ENCODE measurements around the gene FAH. TPM values are rescaled to one million over a fixed set of nuclear protein-coding genes. Genes with fewer than 3 reads are reported as not detected.

Gene FAH
- total and polyA plus RNA-seq, 9 of the 15 experiments (the other 6 are each of a cell fraction or from before 2014, with no cell fraction given), result 66.8 to 310 (median 103) TPM

- TF ChIP-seq CHAMP1 (IDR thresholded peaks at IDR 0.05), result 0 out of 2 replicates have a peak, but pooled peaks have one; percentile 14
- peak; percentile 94; the same call in 1 of the 2 replicates for TF ChIP-seq CBX1 (IDR thresholded peaks at IDR 0.05; ENCODE audit: low read depth)
- TF ChIP-seq TCF7 (IDR thresholded peaks at IDR 0.05; ENCODE audit: borderline replicate concordance), result peak; percentile 84; the same call in 1 of the 2 replicates
- TF ChIP-seq GATAD2A (IDR thresholded peaks at IDR 0.05), result 0 out of 2 replicates have a peak, but pooled peaks have one; percentile 19
- TF ChIP-seq ZKSCAN8 (CRISPR knock-in tag; IDR thresholded peaks at IDR 0.05), result peak; percentile 69; the same call in 1 of the 2 replicates
- TF ChIP-seq, protein P1, sequence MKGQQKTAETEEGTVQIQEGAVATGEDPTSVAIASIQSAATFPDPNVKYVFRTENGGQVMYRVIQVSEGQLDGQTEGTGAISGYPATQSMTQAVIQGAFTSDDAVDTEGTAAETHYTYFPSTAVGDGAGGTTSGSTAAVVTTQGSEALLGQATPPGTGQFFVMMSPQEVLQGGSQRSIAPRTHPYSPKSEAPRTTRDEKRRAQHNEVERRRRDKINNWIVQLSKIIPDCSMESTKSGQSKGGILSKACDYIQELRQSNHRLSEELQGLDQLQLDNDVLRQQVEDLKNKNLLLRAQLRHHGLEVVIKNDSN (CRISPR knock-in tag; IDR thresholded peaks at IDR 0.05), result peak; percentile 89
- TF ChIP-seq ZNF263 (CRISPR knock-in tag; IDR thresholded peaks at IDR 0.05; ENCODE audit: borderline replicate concordance), result peak; percentile 73; the same call in 1 of the 2 replicates
Measured at GRCh38 chr15:80155378-80156175, 2.8 kb downstream of the FAH start (continued).

Data from K562 (cell line).